ENCODE measurements around the gene STAB1. TPM values are rescaled to one million over a fixed set of nuclear protein-coding genes. Genes with fewer than 3 reads are reported as not detected.

Gene STAB1
- total and polyA plus RNA-seq, 4 donors = 54.2 to 651 (median 273) TPM

GRCh38 chr3:52498137-52499054 lies 3.3 kb downstream of the STAB1 start:
- Histone ChIP-seq H3K36me3 (ENCODE audit: control insufficient read depth in 1 of 2, insufficient read depth in 2 of 2, low read length in 1 of 2) (no peaks in the 10 kb centered on the region), H3K4me1 (ENCODE audit: control insufficient read depth in 1 of 2, insufficient read depth in 2 of 2, low read length in 2 of 2) (no peaks in the 10 kb centered on the region), H3K4me3 (ENCODE audit: low read length in 2 of 2) (no peak overlapping the region), H3K27me3 (ENCODE audit: control insufficient read depth in 1 of 2, insufficient read depth in 2 of 2, low read length in 1 of 2) (no peaks in the 10 kb centered on the region), H3K9me3 (ENCODE audit: control insufficient read depth, low read length) (no peaks in the 10 kb centered on the region), H3K27ac (ENCODE audit: low read depth in 1 of 2, low read length in 2 of 2) (no peak overlapping the region)
- 75 to 79% methylated on average over 24 of the region's 24 CpGs for WGBS, 2 donors
- DNase-seq (peak in 1 of 2 donors; percentile 87), ATAC-seq (ENCODE audit: low FRiP score) (peak; percentile 21)
- intact Hi-C loops (cut with DNase I) = no loop called here

- intact Hi-C loops (cut with DNase I) = no loop called here
- WGBS, 2 donors = 89 to 91% methylated on average over 11 of the region's 11 CpGs
- Histone ChIP-seq H3K4me1 (ENCODE audit: control insufficient read depth in 1 of 2, insufficient read depth in 2 of 2, low read length in 2 of 2) (no peaks in the 10 kb centered on the region), H3K4me3 (ENCODE audit: low read length in 2 of 2) (no peak overlapping the region), H3K9me3 (ENCODE audit: control insufficient read depth, low read length) (no peaks in the 10 kb centered on the region), H3K27ac (ENCODE audit: low read depth in 1 of 2, low read length in 2 of 2) (no peak overlapping the region), H3K27me3 (ENCODE audit: control insufficient read depth in 1 of 2, insufficient read depth in 2 of 2, low read length in 1 of 2) (no peaks in the 10 kb centered on the region), H3K36me3 (ENCODE audit: control insufficient read depth in 1 of 2, insufficient read depth in 2 of 2, low read length in 1 of 2) (no peaks in the 10 kb centered on the region)
- ATAC-seq (ENCODE audit: low FRiP score) = no peak
- no peak for DNase-seq
These were observed 5.9 kb downstream of the STAB1 start for GRCh38 chr3:52501046-52501445.

- H3K27me3 ChIP-seq (ENCODE audit: control insufficient read depth in 1 of 2, insufficient read depth in 2 of 2, low read length in 1 of 2) = no peaks in the 10 kb centered on the region
- 89 to 92% methylated on average over 11 of the region's 11 CpGs for WGBS, 2 donors
- no peak overlapping the region for H3K27ac ChIP-seq (ENCODE audit: low read depth in 1 of 2, low read length in 2 of 2)
- H3K36me3 ChIP-seq (ENCODE audit: control insufficient read depth in 1 of 2, insufficient read depth in 2 of 2, low read length in 1 of 2) = no peaks in the 10 kb centered on the region
- no peak overlapping the region for H3K4me3 ChIP-seq (ENCODE audit: low read length in 2 of 2)
- DNase-seq (no peak), ATAC-seq (ENCODE audit: low FRiP score) (no peak)
- no peaks in the 10 kb centered on the region for H3K4me1 ChIP-seq (ENCODE audit: control insufficient read depth in 1 of 2, insufficient read depth in 2 of 2, low read length in 2 of 2)
- no peaks in the 10 kb centered on the region for H3K9me3 ChIP-seq (ENCODE audit: control insufficient read depth, low read length)
- intact Hi-C loops (cut with DNase I) = no loop called here
These were observed 6.9 kb downstream of the STAB1 start for GRCh38 chr3:52502001-52502400.

GRCh38 chr3:52502808-52503350 lies 7.7 kb downstream of the STAB1 start:
- Histone ChIP-seq H3K4me1 (ENCODE audit: control insufficient read depth in 1 of 2, insufficient read depth in 2 of 2, low read length in 2 of 2) (no peaks in the 10 kb centered on the region), H3K36me3 (ENCODE audit: control insufficient read depth in 1 of 2, insufficient read depth in 2 of 2, low read length in 1 of 2) (no peaks in the 10 kb centered on the region), H3K4me3 (ENCODE audit: low read length in 2 of 2) (no peak overlapping the region), H3K9me3 (ENCODE audit: control insufficient read depth, low read length) (no peaks in the 10 kb centered on the region), H3K27me3 (ENCODE audit: control insufficient read depth in 1 of 2, insufficient read depth in 2 of 2, low read length in 1 of 2) (no peaks in the 10 kb centered on the region), H3K27ac (ENCODE audit: low read depth in 1 of 2, low read length in 2 of 2) (no peak overlapping the region)
- ATAC-seq (ENCODE audit: low FRiP score) (no peak), DNase-seq (no peak)
- intact Hi-C loops (cut with DNase I) = no loop called here
- WGBS, 2 donors = 93 to 94% methylated on average over 11 of the region's 11 CpGs

GRCh38 chr3:52503788-52504424 lies 8.8 kb downstream of the STAB1 start:
- Histone ChIP-seq H3K36me3 (ENCODE audit: control insufficient read depth in 1 of 2, insufficient read depth in 2 of 2, low read length in 1 of 2) (no peaks in the 10 kb centered on the region), H3K4me1 (ENCODE audit: control insufficient read depth in 1 of 2, insufficient read depth in 2 of 2, low read length in 2 of 2) (no peaks in the 10 kb centered on the region), H3K9me3 (ENCODE audit: control insufficient read depth, low read length) (no peaks in the 10 kb centered on the region), H3K27ac (ENCODE audit: low read depth in 1 of 2, low read length in 2 of 2) (no peak overlapping the region), H3K27me3 (ENCODE audit: control insufficient read depth in 1 of 2, insufficient read depth in 2 of 2, low read length in 1 of 2) (no peaks in the 10 kb centered on the region), H3K4me3 (ENCODE audit: low read length in 2 of 2) (no peak overlapping the region)
- intact Hi-C loops (cut with DNase I) = no loop called here
- 70 to 71% methylated on average over 19 to 23 of the region's 23 CpGs for WGBS, 2 donors
- DNase-seq (no peak), ATAC-seq (ENCODE audit: low FRiP score) (no peak)

GRCh38 chr3:52504977-52505376 lies 9.8 kb downstream of the STAB1 start:
- no peak overlapping the region for H3K27ac ChIP-seq (ENCODE audit: low read depth in 1 of 2, low read length in 2 of 2)
- ATAC-seq (ENCODE audit: low FRiP score) (no peak), DNase-seq (no peak)
- no peaks in the 10 kb centered on the region for H3K27me3 ChIP-seq (ENCODE audit: control insufficient read depth in 1 of 2, insufficient read depth in 2 of 2, low read length in 1 of 2)
- intact Hi-C loops (cut with DNase I) = no loop called here
- WGBS, 2 donors = 82 to 84% methylated on average over 10 of the region's 10 CpGs
- no peak overlapping the region for H3K4me3 ChIP-seq (ENCODE audit: low read length in 2 of 2)
- no peaks in the 10 kb centered on the region for H3K9me3 ChIP-seq (ENCODE audit: control insufficient read depth, low read length)
- no peaks in the 10 kb centered on the region for H3K4me1 ChIP-seq (ENCODE audit: control insufficient read depth in 1 of 2, insufficient read depth in 2 of 2, low read length in 2 of 2)
- H3K36me3 ChIP-seq (ENCODE audit: control insufficient read depth in 1 of 2, insufficient read depth in 2 of 2, low read length in 1 of 2) = no peaks in the 10 kb centered on the region

- no peaks in the 10 kb centered on the region for H3K4me1 ChIP-seq (ENCODE audit: control insufficient read depth in 1 of 2, insufficient read depth in 2 of 2, low read length in 2 of 2)
- no peak overlapping the region for H3K27ac ChIP-seq (ENCODE audit: low read depth in 1 of 2, low read length in 2 of 2)
- WGBS, 2 donors = 84 to 87% methylated on average over 27 of the region's 27 CpGs
- no peak overlapping the region for H3K4me3 ChIP-seq (ENCODE audit: low read length in 2 of 2)
- DNase-seq (no peak), ATAC-seq (ENCODE audit: low FRiP score) (no peak)
- no peaks in the 10 kb centered on the region for H3K27me3 ChIP-seq (ENCODE audit: control insufficient read depth in 1 of 2, insufficient read depth in 2 of 2, low read length in 1 of 2)
- no peaks in the 10 kb centered on the region for H3K9me3 ChIP-seq (ENCODE audit: control insufficient read depth, low read length)
- intact Hi-C loops (cut with DNase I) = no loop called here
- H3K36me3 ChIP-seq (ENCODE audit: control insufficient read depth in 1 of 2, insufficient read depth in 2 of 2, low read length in 1 of 2) = no peaks in the 10 kb centered on the region
These were observed 11.3 kb downstream of the STAB1 start for GRCh38 chr3:52506266-52506966.

GRCh38 chr3:52507359-52507758 lies 12.2 kb downstream of the STAB1 start:
- intact Hi-C loops (cut with DNase I) = no loop called here
- Histone ChIP-seq H3K27me3 (ENCODE audit: control insufficient read depth in 1 of 2, insufficient read depth in 2 of 2, low read length in 1 of 2) (no peaks in the 10 kb centered on the region), H3K4me1 (ENCODE audit: control insufficient read depth in 1 of 2, insufficient read depth in 2 of 2, low read length in 2 of 2) (no peaks in the 10 kb centered on the region), H3K27ac (ENCODE audit: low read depth in 1 of 2, low read length in 2 of 2) (no peak overlapping the region), H3K4me3 (ENCODE audit: low read length in 2 of 2) (no peak overlapping the region), H3K9me3 (ENCODE audit: control insufficient read depth, low read length) (no peaks in the 10 kb centered on the region), H3K36me3 (ENCODE audit: control insufficient read depth in 1 of 2, insufficient read depth in 2 of 2, low read length in 1 of 2) (no peaks in the 10 kb centered on the region)
- WGBS, 2 donors = 77 to 87% methylated on average over 5 of the region's 5 CpGs
- no peak for DNase-seq
- no peak for ATAC-seq (ENCODE audit: low FRiP score)
